Mesendoderm (in vitro differentiated cells): ENCODE results near the gene GABRA5. TPM values are rescaled to one million over a fixed set of nuclear protein-coding genes. Genes with fewer than 3 reads are reported as not detected.
A peak's percentile ranks its signal among the peaks of the same experiment; 100 is the strongest.
"Not testable (repeated sequence)": the region's sequence is repeated elsewhere in the genome, so short reads cannot be mapped to it uniquely, and the experiment has no call there.

ENCODE experiments used
- DNase-seq: peaks from one replicate; pipeline ENCODE4 v3.0.0; 2013
- H2AK5ac ChIP-seq: 2 replicates; pipeline ENCODE4 v1.6.1; 2013; ENCODE audit warnings: low read length, inconsistent platforms
- H2BK120ac ChIP-seq: 2 replicates; pipeline ENCODE4 v1.6.1; 2013; ENCODE audit warnings: low read depth, mild to moderate bottlenecking, low read length, moderate library complexity, mixed read lengths
- H2BK15ac ChIP-seq: replicated peaks from 2 replicates; pipeline ENCODE4 v1.6.1; 2013; ENCODE audit warnings: low read depth, mild to moderate bottlenecking, moderate library complexity
- H2BK5ac ChIP-seq: 2 replicates; pipeline ENCODE4 v1.6.1; 2013; ENCODE audit warnings: low read length, inconsistent platforms
- H3K18ac ChIP-seq: 2 replicates; pipeline ENCODE4 v1.6.1; 2013; ENCODE audit warnings: mild to moderate bottlenecking, low read length, mixed read lengths
- H3K23ac ChIP-seq: one replicate; pipeline ENCODE4 v1.6.1; 2013; ENCODE audit warnings: low read length
- H3K27ac ChIP-seq: 2 replicates; pipeline ENCODE4 v1.5.1; 2013; ENCODE audit warnings: low read depth, mild to moderate bottlenecking, inconsistent platforms, low read length, moderate library complexity
- H3K27me3 ChIP-seq: 2 replicates; pipeline ENCODE4 v1.6.1; 2013; ENCODE audit warnings: low read length, control low read depth, mild to moderate bottlenecking, inconsistent platforms; ENCODE audit not compliant: insufficient read depth, poor library complexity
- H3K36me3 ChIP-seq: 2 replicates; pipeline ENCODE4 v1.6.1; 2013; ENCODE audit warnings: low read length, inconsistent platforms; ENCODE audit not compliant: control insufficient read depth, insufficient read depth
- H3K4ac ChIP-seq: one replicate; pipeline ENCODE4 v1.6.1; 2013; ENCODE audit warnings: low read depth, mild to moderate bottlenecking, low read length, moderate library complexity
- H3K4me1 ChIP-seq: 2 replicates; pipeline ENCODE4 v1.6.1; 2013; ENCODE audit warnings: low read depth, low read length, inconsistent platforms; ENCODE audit not compliant: control insufficient read depth
- H3K4me2 ChIP-seq: 2 replicates; pipeline ENCODE4 v1.6.1; 2013; ENCODE audit warnings: low read length
- H3K4me3 ChIP-seq: 2 replicates; pipeline ENCODE4 v1.5.1; 2013; ENCODE audit warnings: mild to moderate bottlenecking, low read length
- H3K56ac ChIP-seq: one replicate; pipeline ENCODE4 v1.6.1; 2013; ENCODE audit warnings: low read length
- H3K79me1 ChIP-seq: 2 replicates; pipeline ENCODE4 v1.6.1; 2013; ENCODE audit warnings: low read length, inconsistent platforms
- H3K79me2 ChIP-seq: 2 replicates; pipeline ENCODE4 v1.6.1; 2013; ENCODE audit warnings: mild to moderate bottlenecking, low read length; ENCODE audit not compliant: control insufficient read depth, insufficient read depth
- H3K9ac ChIP-seq: 2 replicates; pipeline ENCODE4 v1.6.1; 2013; ENCODE audit warnings: low read length, inconsistent platforms
- H4K5ac ChIP-seq: one replicate; pipeline ENCODE4 v1.6.1; 2013; ENCODE audit warnings: low read length
- H4K8ac ChIP-seq: one replicate; pipeline ENCODE4 v1.6.1; 2013; ENCODE audit warnings: low read depth, mild to moderate bottlenecking, control low read depth, low read length, moderate library complexity
- WGBS: extraction: QIAGEN DNeasy Blood & Tissue Kit; methylation state at CpG from one replicate; pipeline ENCODE4 v1.1.7; 2013; ENCODE audit warnings: low lambda C conversion rate, missing lambda C conversion rate; ENCODE audit not compliant: insufficient coverage; ENCODE audit errors: extremely low coverage; 5-methylcytosine and 5-hydroxymethylcytosine counted together
- polyA plus RNA-seq, 2 experiments: library from polyadenylated mRNA; stranded (reverse); fragments of 200-250 nt; gene quantifications; one replicate each; pipeline ENCODE4 v1.2.3, GENCODE V29; 2013

Gene GABRA5
- 27.3 TPM for polyA plus RNA-seq (2013, experiment 1 of 2)
- 29.3 TPM for polyA plus RNA-seq (2013, experiment 2 of 2)

- no peaks in the 10 kb centered on the region for H3K36me3 ChIP-seq
- H4K5ac ChIP-seq, result no peak within 1 kb of the TSS
- H3K4me3 ChIP-seq, result peak within 1 kb of the TSS; percentile 44
- H3K4me1 ChIP-seq, result peaks cover 4% of the 10 kb centered on the region
- no CpG with 5 or more reads among the region's 63 CpGs for WGBS
- peak within 1 kb of the TSS; percentile 56 for H3K4ac ChIP-seq
- peaks cover 10% of the 10 kb centered on the region for H3K27me3 ChIP-seq
- DNase-seq, result peak; percentile 91
- H2BK120ac ChIP-seq, result no peak within 1 kb of the TSS
- H3K9ac ChIP-seq, result peak within 1 kb of the TSS; percentile 63
- H3K79me1 ChIP-seq, result no peaks in the 10 kb centered on the region
- H3K79me2 ChIP-seq, result no peaks in the 10 kb centered on the region
- no peak within 1 kb of the TSS for H2BK15ac ChIP-seq
- no peak within 1 kb of the TSS for H3K27ac ChIP-seq
- peak within 1 kb of the TSS; percentile 74 for H3K4me2 ChIP-seq
- no peak within 1 kb of the TSS for H4K8ac ChIP-seq
- H3K23ac ChIP-seq, result peak within 1 kb of the TSS; percentile 76
- peak within 1 kb of the TSS; percentile 52 for H3K18ac ChIP-seq
- no peak within 1 kb of the TSS for H2BK5ac ChIP-seq
- peak within 1 kb of the TSS; percentile 84 for H3K56ac ChIP-seq
- no peak within 1 kb of the TSS for H2AK5ac ChIP-seq
These were observed at the start of gene GABRA5 for GRCh38 chr15:26866298-26867199. Gene GABRA5 (plus strand): TSS chr15:26867062. CDS start chr15:26869249, 2,187 bp downstream.

GRCh38 chr15:26831191-26831590 is 35.7 kb upstream of the GABRA5 start:
- not testable (repeated sequence) for H3K79me1 ChIP-seq, H2AK5ac ChIP-seq, H3K56ac ChIP-seq, H4K8ac ChIP-seq, DNase-seq, H2BK15ac ChIP-seq, H2BK5ac ChIP-seq, H3K4me3 ChIP-seq, H3K18ac ChIP-seq, H3K4me1 ChIP-seq, H3K4me2 ChIP-seq, H3K9ac ChIP-seq, H3K36me3 ChIP-seq, H3K27ac ChIP-seq, H3K4ac ChIP-seq, H3K79me2 ChIP-seq, H3K23ac ChIP-seq, H3K27me3 ChIP-seq, H4K5ac ChIP-seq, H2BK120ac ChIP-seq
- no CpG with 5 or more reads among the region's 36 CpGs for WGBS

- Histone ChIP-seq H3K4me2 (no peak overlapping the region), H3K23ac (no peak overlapping the region), H3K4me1 (no peaks in the 10 kb centered on the region), H3K56ac (no peak overlapping the region), H2AK5ac (no peak overlapping the region), H3K27ac (no peak overlapping the region), H3K27me3 (no peaks in the 10 kb centered on the region), H3K18ac (no peak overlapping the region), H2BK15ac (no peak overlapping the region), H3K79me2 (no peaks in the 10 kb centered on the region), H2BK120ac (no peak overlapping the region), H3K4me3 (no peak overlapping the region), H3K4ac (no peak overlapping the region), H4K5ac (no peak overlapping the region), H3K36me3 (no peaks in the 10 kb centered on the region), H3K9ac (no peak overlapping the region), H3K79me1 (no peaks in the 10 kb centered on the region), H4K8ac (no peak overlapping the region), H2BK5ac (no peak overlapping the region)
- DNase-seq, result no peak
- no CpG with 5 or more reads among the region's 7 CpGs for WGBS
These were observed 34.9 kb upstream of the GABRA5 start for GRCh38 chr15:26831951-26832350.

- H3K4me1 ChIP-seq, result no peaks in the 10 kb centered on the region
- H2BK5ac ChIP-seq, result no peak overlapping the region
- no CpG with 5 or more reads among the region's 26 CpGs for WGBS
- H3K9ac ChIP-seq, result no peak overlapping the region
- no peak overlapping the region for H2AK5ac ChIP-seq
- no peak overlapping the region for H3K18ac ChIP-seq
- H3K56ac ChIP-seq, result peak overlapping the region; percentile 56
- no peaks in the 10 kb centered on the region for H3K27me3 ChIP-seq
- H3K4ac ChIP-seq, result no peak overlapping the region
- H4K8ac ChIP-seq, result peak overlapping the region; percentile 66
- no peaks in the 10 kb centered on the region for H3K36me3 ChIP-seq
- no peak overlapping the region for H2BK15ac ChIP-seq
- H3K4me2 ChIP-seq, result peak overlapping the region; percentile 11
- H2BK120ac ChIP-seq, result no peak overlapping the region
- no peak overlapping the region for H3K27ac ChIP-seq
- no peak overlapping the region for H3K4me3 ChIP-seq
- no peaks in the 10 kb centered on the region for H3K79me2 ChIP-seq
- H3K79me1 ChIP-seq, result no peaks in the 10 kb centered on the region
- peak; percentile 81 for DNase-seq
- H3K23ac ChIP-seq, result no peak overlapping the region
- H4K5ac ChIP-seq, result no peak overlapping the region
These were observed 28.0 kb upstream of the GABRA5 start for GRCh38 chr15:26838742-26839460.

- H3K79me2 ChIP-seq, result no peaks in the 10 kb centered on the region
- H3K4me3 ChIP-seq, result no peak overlapping the region
- no peaks in the 10 kb centered on the region for H3K27me3 ChIP-seq
- WGBS, result no CpG with 5 or more reads among the region's 10 CpGs
- H3K4me1 ChIP-seq, result no peaks in the 10 kb centered on the region
- H4K5ac ChIP-seq, result no peak overlapping the region
- no peak overlapping the region for H2BK120ac ChIP-seq
- H2BK15ac ChIP-seq, result no peak overlapping the region
- H3K27ac ChIP-seq, result no peak overlapping the region
- H3K4me2 ChIP-seq, result peak overlapping the region; percentile 12
- no peak overlapping the region for H3K18ac ChIP-seq
- DNase-seq, result no peak
- no peak overlapping the region for H4K8ac ChIP-seq
- no peak overlapping the region for H2AK5ac ChIP-seq
- H3K9ac ChIP-seq, result no peak overlapping the region
- no peaks in the 10 kb centered on the region for H3K79me1 ChIP-seq
- no peak overlapping the region for H3K23ac ChIP-seq
- no peak overlapping the region for H3K56ac ChIP-seq
- H2BK5ac ChIP-seq, result no peak overlapping the region
- H3K4ac ChIP-seq, result no peak overlapping the region
- no peaks in the 10 kb centered on the region for H3K36me3 ChIP-seq
These were observed 25.3 kb upstream of the GABRA5 start for GRCh38 chr15:26841514-26841913.
